HepG2 (cell line): Measurements from ENCODE around the gene SMIM12. TPM values are rescaled to one million over a fixed set of nuclear protein-coding genes. Genes with fewer than 3 reads are reported as not detected.

Experiments used
- ELF1 ChIP-seq: sonication (generic); formaldehyde crosslinking; IDR thresholded peaks from 2 replicates; pipeline ENCODE4 v1.4.0; 2020; ENCODE audit warnings: missing genetic modification reagents
- HES4 ChIP-seq: sonication (generic); formaldehyde crosslinking; IDR thresholded peaks from 2 replicates; pipeline ENCODE4 v1.9.0; 2021; ENCODE audit warnings: mild to moderate bottlenecking, missing genetic modification reagents, borderline replicate concordance
- HOXA7 ChIP-seq: sonication (generic); formaldehyde crosslinking; IDR thresholded peaks from 2 replicates; pipeline ENCODE4 v1.8.1; 2022; ENCODE audit warnings: mild to moderate bottlenecking, missing genetic modification reagents, moderate library complexity
- KMT2A ChIP-seq: sonication (generic); formaldehyde crosslinking; IDR thresholded peaks from 2 replicates; pipeline ENCODE4 v1.4.0; 2020; ENCODE audit warnings: missing genetic modification reagents
- MYC ChIP-seq: sonication (generic); formaldehyde crosslinking; IDR thresholded peaks from 2 replicates; pipeline ENCODE4 v1.9.0; 2021; ENCODE audit warnings: missing genetic modification reagents, borderline replicate concordance
- NFATC3 ChIP-seq: sonication (generic); formaldehyde crosslinking; IDR thresholded peaks from 2 replicates; pipeline ENCODE4 v1.5.1; 2020; ENCODE audit warnings: mild to moderate bottlenecking, missing genetic modification reagents
- RXRB ChIP-seq: IDR thresholded peaks from 2 replicates; pipeline ENCODE4 v1.6.1; 2016; ENCODE audit warnings: borderline replicate concordance, missing genetic modification reagents, missing compliant biosample characterization
- TEAD2 ChIP-seq: sonication (generic); formaldehyde crosslinking; IDR thresholded peaks from 2 replicates; pipeline ENCODE4 v1.9.0; 2021; ENCODE audit warnings: missing genetic modification reagents
- TEAD3 ChIP-seq: optimal IDR thresholded peaks from 2 replicates; pipeline ENCODE3; 2016; ENCODE audit warnings: borderline replicate concordance
- ZNF205 ChIP-seq: IDR thresholded peaks from 2 replicates; pipeline ENCODE4 v1.6.1; 2018; ENCODE audit warnings: missing biosample characterization, missing genetic modification reagents
- ZNF335 ChIP-seq: sonication (generic); formaldehyde crosslinking; IDR thresholded peaks from 2 replicates; pipeline ENCODE4 v1.4.0; 2020; ENCODE audit warnings: missing genetic modification reagents
- ZNF503 ChIP-seq: sonication (generic); formaldehyde crosslinking; IDR thresholded peaks from 2 replicates; pipeline ENCODE4 v1.4.0; 2020; ENCODE audit warnings: missing genetic modification reagents
- ZNF691 ChIP-seq: sonication (generic); formaldehyde crosslinking; IDR thresholded peaks from 2 replicates; pipeline ENCODE4 v1.4.0; 2020; ENCODE audit warnings: missing genetic modification reagents, low read depth, mild to moderate bottlenecking, borderline replicate concordance
- ZNF782 ChIP-seq: sonication (generic); formaldehyde crosslinking; IDR thresholded peaks from 2 replicates; pipeline ENCODE4 v1.4.0; 2020; ENCODE audit warnings: missing genetic modification reagents, mild to moderate bottlenecking, borderline replicate concordance
- ZNF879 ChIP-seq: sonication (generic); formaldehyde crosslinking; IDR thresholded peaks from 2 replicates; pipeline ENCODE4 v1.8.1; 2023; ENCODE audit warnings: missing genetic modification reagents
- polyA plus RNA-seq, 8 experiments: library from polyadenylated mRNA; depleted of rRNA in 3 of 8; stranded (reverse) in 7 of 8; unstranded in 1 of 8; fragments of >200 nt; fragmentation: Illumina TruSeq in 4 of 8; extraction: Trizol in 4 of 8; gene quantifications; 2 replicates each; pipeline versions ENCODE4 v1.2.1 to v1.2.3, GENCODE V29; 2011 to 2016; ENCODE audit warnings: low read depth in 4 of 8, missing spikeins in 1 of 8, mixed read lengths in 1 of 8; ENCODE audit not compliant: insufficient read depth in 1 of 8
- total RNA-seq, 5 experiments: library from RNA; depleted of rRNA; stranded (reverse); fragments of >200 nt; fragmentation: Illumina TruSeq; extraction: Trizol; gene quantifications; 2 replicates each; pipeline ENCODE4 v1.2.3, GENCODE V29; 2016; ENCODE audit warnings: low read depth in 1 of 5
- TF ChIP-seq, protein P1 (sequence below): sonication (generic); formaldehyde crosslinking; IDR thresholded peaks from 2 replicates; pipeline ENCODE4 v1.5.1; 2020; ENCODE audit warnings: mild to moderate bottlenecking, missing genetic modification reagents, borderline replicate concordance
- TF ChIP-seq, protein P2 (sequence below): sonication (generic); formaldehyde crosslinking; IDR thresholded peaks from 2 replicates; pipeline ENCODE4 v1.4.0; 2020; ENCODE audit warnings: missing genetic modification reagents

Gene SMIM12
- total and polyA plus RNA-seq, 2 of the 13 experiments (the other 11 are each of a cell fraction or from before 2014, with no cell fraction given), result 20.1 to 41.3 TPM

GRCh38 chr1:34852677-34853217 lies 6.8 kb downstream of the SMIM12 start (continued):
- TF ChIP-seq ZNF205 (CRISPR knock-in tag) (0 out of 2 replicates have a peak, but pooled peaks have one; percentile 25), HES4 (CRISPR knock-in tag) (no peak), ZNF691 (CRISPR knock-in tag) (peak; percentile 58; the same call in 1 of the 2 replicates), NFATC3 (CRISPR knock-in tag) (no peak), ELF1 (CRISPR knock-in tag) (peak; percentile 44), ZNF335 (CRISPR knock-in tag) (no peak), MYC (CRISPR knock-in tag) (no peak), TEAD2 (CRISPR knock-in tag) (no peak), RXRB (peak; percentile 51; the same call in 1 of the 2 replicates), ZNF503 (no peak), HOXA7 (no peak), KMT2A (CRISPR knock-in tag) (peak; percentile 33; the same call in 1 of the 2 replicates), ZNF879 (CRISPR knock-in tag) (no peak), TEAD3 (CRISPR knock-in tag) (peak; percentile 51), ZNF782 (CRISPR knock-in tag) (peak; percentile 46; the same call in 1 of the 2 replicates)
- TF ChIP-seq, protein P1, sequence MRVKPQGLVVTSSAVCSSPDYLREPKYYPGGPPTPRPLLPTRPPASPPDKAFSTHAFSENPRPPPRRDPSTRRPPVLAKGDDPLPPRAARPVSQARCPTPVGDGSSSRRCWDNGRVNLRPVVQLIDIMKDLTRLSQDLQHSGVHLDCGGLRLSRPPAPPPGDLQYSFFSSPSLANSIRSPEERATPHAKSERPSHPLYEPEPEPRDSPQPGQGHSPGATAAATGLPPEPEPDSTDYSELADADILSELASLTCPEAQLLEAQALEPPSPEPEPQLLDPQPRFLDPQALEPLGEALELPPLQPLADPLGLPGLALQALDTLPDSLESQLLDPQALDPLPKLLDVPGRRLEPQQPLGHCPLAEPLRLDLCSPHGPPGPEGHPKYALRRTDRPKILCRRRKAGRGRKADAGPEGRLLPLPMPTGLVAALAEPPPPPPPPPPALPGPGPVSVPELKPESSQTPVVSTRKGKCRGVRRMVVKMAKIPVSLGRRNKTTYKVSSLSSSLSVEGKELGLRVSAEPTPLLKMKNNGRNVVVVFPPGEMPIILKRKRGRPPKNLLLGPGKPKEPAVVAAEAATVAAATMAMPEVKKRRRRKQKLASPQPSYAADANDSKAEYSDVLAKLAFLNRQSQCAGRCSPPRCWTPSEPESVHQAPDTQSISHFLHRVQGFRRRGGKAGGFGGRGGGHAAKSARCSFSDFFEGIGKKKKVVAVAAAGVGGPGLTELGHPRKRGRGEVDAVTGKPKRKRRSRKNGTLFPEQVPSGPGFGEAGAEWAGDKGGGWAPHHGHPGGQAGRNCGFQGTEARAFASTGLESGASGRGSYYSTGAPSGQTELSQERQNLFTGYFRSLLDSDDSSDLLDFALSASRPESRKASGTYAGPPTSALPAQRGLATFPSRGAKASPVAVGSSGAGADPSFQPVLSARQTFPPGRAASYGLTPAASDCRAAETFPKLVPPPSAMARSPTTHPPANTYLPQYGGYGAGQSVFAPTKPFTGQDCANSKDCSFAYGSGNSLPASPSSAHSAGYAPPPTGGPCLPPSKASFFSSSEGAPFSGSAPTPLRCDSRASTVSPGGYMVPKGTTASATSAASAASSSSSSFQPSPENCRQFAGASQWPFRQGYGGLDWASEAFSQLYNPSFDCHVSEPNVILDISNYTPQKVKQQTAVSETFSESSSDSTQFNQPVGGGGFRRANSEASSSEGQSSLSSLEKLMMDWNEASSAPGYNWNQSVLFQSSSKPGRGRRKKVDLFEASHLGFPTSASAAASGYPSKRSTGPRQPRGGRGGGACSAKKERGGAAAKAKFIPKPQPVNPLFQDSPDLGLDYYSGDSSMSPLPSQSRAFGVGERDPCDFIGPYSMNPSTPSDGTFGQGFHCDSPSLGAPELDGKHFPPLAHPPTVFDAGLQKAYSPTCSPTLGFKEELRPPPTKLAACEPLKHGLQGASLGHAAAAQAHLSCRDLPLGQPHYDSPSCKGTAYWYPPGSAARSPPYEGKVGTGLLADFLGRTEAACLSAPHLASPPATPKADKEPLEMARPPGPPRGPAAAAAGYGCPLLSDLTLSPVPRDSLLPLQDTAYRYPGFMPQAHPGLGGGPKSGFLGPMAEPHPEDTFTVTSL, result no peak
- TF ChIP-seq, protein P2, sequence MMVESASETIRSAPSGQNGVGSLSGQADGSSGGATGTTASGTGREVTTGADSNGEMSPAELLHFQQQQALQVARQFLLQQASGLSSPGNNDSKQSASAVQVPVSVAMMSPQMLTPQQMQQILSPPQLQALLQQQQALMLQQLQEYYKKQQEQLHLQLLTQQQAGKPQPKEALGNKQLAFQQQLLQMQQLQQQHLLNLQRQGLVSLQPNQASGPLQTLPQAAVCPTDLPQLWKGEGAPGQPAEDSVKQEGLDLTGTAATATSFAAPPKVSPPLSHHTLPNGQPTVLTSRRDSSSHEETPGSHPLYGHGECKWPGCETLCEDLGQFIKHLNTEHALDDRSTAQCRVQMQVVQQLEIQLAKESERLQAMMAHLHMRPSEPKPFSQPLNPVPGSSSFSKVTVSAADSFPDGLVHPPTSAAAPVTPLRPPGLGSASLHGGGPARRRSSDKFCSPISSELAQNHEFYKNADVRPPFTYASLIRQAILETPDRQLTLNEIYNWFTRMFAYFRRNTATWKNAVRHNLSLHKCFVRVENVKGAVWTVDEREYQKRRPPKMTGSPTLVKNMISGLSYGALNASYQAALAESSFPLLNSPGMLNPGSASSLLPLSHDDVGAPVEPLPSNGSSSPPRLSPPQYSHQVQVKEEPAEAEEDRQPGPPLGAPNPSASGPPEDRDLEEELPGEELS (CRISPR knock-in tag), result no peak
